ENCODE data around the gene GALE.

Gene GALE

DNA sequence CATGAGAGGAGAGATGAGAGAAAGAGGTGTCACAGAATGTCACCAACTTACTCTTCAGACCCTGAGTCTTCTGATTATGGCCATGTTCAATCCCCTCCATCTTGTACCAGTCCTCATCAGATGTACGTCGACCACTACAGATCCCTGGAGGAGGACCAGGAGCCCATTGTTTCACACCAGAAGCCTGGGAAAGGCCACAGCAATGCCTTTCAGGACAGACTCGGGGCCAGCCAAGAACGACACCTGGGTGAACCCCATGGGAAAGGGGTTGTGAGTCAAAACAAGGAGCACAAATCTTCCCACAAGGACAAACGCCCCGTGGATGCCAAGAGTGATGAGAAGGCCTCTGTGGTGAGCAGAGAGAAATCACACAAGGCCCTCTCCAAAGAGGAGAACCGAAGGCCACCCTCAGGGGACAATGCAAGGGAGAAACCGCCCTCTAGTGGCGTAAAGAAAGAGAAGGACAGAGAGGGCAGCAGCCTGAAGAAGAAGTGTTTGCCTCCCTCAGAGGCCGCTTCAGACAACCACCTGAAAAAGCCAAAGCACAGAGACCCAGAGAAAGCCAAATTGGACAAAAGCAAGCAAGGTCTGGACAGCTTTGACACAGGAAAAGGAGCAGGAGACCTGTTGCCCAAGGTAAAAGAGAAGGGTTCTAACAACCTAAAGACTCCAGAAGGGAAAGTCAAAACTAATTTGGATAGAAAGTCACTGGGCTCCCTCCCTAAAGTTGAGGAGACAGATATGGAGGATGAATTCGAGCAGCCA lies 49.3 kb downstream of the GALE start:
- DNase-seq (ENCODE audit: low spot score): peak; percentile 41

DNA sequence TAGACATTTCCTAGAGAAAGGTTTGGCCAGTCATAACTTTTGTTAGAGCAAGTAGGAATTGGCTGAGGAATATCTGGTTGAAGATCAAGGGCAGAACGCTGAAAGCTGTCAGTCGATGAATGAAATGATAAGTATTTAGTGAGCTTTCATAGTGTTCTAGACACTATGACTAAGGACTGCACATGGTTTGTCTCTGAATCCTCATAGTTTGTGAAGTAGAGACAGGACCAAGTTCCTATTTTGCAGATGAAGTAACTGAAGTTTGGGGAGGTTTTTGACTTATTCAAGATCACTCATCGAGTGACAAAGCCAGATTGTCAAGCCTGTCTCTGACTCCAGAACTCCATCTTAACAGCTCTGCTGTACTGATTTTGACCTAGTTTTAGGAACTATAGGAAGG lies 52.5 kb downstream of the GALE start:
- no peak for DNase-seq (ENCODE audit: low spot score)
